Activated T-helper 1 cell treated with anti-CD3 and anti-CD28 coated beads, Interleukin-12 subunit alpha, Interleukin-12 subunit beta, Interleukin-2, Interleukin-4 antibody, amounts not matched to agents 30 ng/mL and 10 ng/mL and 1 ng/mL, durations not matched to agents 14 hours and 24 hours and 36 hours (primary cell): ENCODE data around the gene CELSR2. TPM values are rescaled to one million over a fixed set of nuclear protein-coding genes. Genes with fewer than 3 reads are reported as not detected.
A peak's percentile ranks its signal among the peaks of the same experiment; 100 is the strongest.

ENCODE experiments used
- DNase-seq: peaks from one replicate; pipeline ENCODE4 v3.0.0; 2021; ENCODE audit warnings: low spot score
- H3K27ac Mint-ChIP-seq: one replicate; pipeline ENCODE4 v1.8.0; 2021; ENCODE audit warnings: mild to moderate bottlenecking, mixed read lengths
- H3K27me3 Mint-ChIP-seq: one replicate; pipeline ENCODE4 v1.8.0; 2022; ENCODE audit warnings: mild to moderate bottlenecking, moderate library complexity, mixed read lengths; ENCODE audit not compliant: insufficient read depth
- H3K36me3 Mint-ChIP-seq: one replicate; pipeline ENCODE4 v1.8.0; 2021; ENCODE audit warnings: low read depth, mixed read lengths
- H3K4me1 Mint-ChIP-seq: one replicate; pipeline ENCODE4 v1.8.0; 2021; ENCODE audit warnings: low read depth, mixed read lengths
- H3K4me3 Mint-ChIP-seq: one replicate; pipeline ENCODE4 v1.8.0; 2021; ENCODE audit warnings: mild to moderate bottlenecking, moderate library complexity, mixed read lengths
- H3K9me3 Mint-ChIP-seq: one replicate; pipeline ENCODE4 v1.8.0; 2021; ENCODE audit warnings: mixed read lengths
- intact Hi-C: fragments of 100-400 bp; cut with micrococcal nuclease; formaldehyde crosslinking; loops from one replicate; pipeline ENCODE4 v1.15.1; 2024
- total RNA-seq: library from RNA; stranded (reverse); gene quantifications from 2 replicates; pipeline ENCODE4 v1.2.3, GENCODE V29; 2022

The CELSR2 gene
- total RNA-seq, 1 donor from 2014 or later: 4.1 TPM

- Mint-ChIP-seq H3K4me1 (no peaks in the 10 kb centered on the region), H3K9me3 (no peaks in the 10 kb centered on the region)
Measured at GRCh38 chr1:109257682-109258421, 8.5 kb downstream of the CELSR2 start.

GRCh38 chr1:109258481-109259466 is 9.4 kb downstream of the CELSR2 start:
- Mint-ChIP-seq H3K4me1 (no peaks in the 10 kb centered on the region), H3K36me3 (no peaks in the 10 kb centered on the region), H3K27me3 (no peaks in the 10 kb centered on the region), H3K4me3 (no peak overlapping the region), H3K9me3 (no peaks in the 10 kb centered on the region), H3K27ac (no peak overlapping the region)
- DNase-seq: no peak
- intact Hi-C loops: no loop called here

More at GRCh38 chr1:109257682-109258421, 8.5 kb downstream of the CELSR2 start:
- DNase-seq: no peak
- H3K36me3 Mint-ChIP-seq: no peaks in the 10 kb centered on the region
- H3K27me3 Mint-ChIP-seq: no peaks in the 10 kb centered on the region
- H3K27ac Mint-ChIP-seq: no peak overlapping the region
- intact Hi-C loops: no loop called here
- no peak overlapping the region for H3K4me3 Mint-ChIP-seq

- H3K27ac Mint-ChIP-seq: no peak overlapping the region
- H3K9me3 Mint-ChIP-seq: no peaks in the 10 kb centered on the region
- no peak for DNase-seq
- H3K4me3 Mint-ChIP-seq: no peak overlapping the region
- no peaks in the 10 kb centered on the region for H3K36me3 Mint-ChIP-seq
- H3K27me3 Mint-ChIP-seq: no peaks in the 10 kb centered on the region
- H3K4me1 Mint-ChIP-seq: no peaks in the 10 kb centered on the region
- intact Hi-C loops: no loop called here
Measured at GRCh38 chr1:109259674-109260557, 10.6 kb downstream of the CELSR2 start.

GRCh38 chr1:109261006-109261405 is 11.7 kb downstream of the CELSR2 start:
- intact Hi-C loops: no loop called here
- no peak overlapping the region for H3K27ac Mint-ChIP-seq
- H3K36me3 Mint-ChIP-seq: no peaks in the 10 kb centered on the region
- DNase-seq: no peak
- no peaks in the 10 kb centered on the region for H3K4me1 Mint-ChIP-seq
- no peaks in the 10 kb centered on the region for H3K9me3 Mint-ChIP-seq
- H3K4me3 Mint-ChIP-seq: no peak overlapping the region
- H3K27me3 Mint-ChIP-seq: no peaks in the 10 kb centered on the region

GRCh38 chr1:109261578-109261977 is 12.2 kb downstream of the CELSR2 start:
- Mint-ChIP-seq H3K36me3 (no peaks in the 10 kb centered on the region), H3K27me3 (no peaks in the 10 kb centered on the region), H3K4me3 (no peak overlapping the region), H3K9me3 (no peaks in the 10 kb centered on the region), H3K4me1 (no peaks in the 10 kb centered on the region), H3K27ac (no peak overlapping the region)
- intact Hi-C loops: no loop called here
- no peak for DNase-seq

GRCh38 chr1:109262231-109263055 is 13.1 kb downstream of the CELSR2 start:
- Mint-ChIP-seq H3K9me3 (no peaks in the 10 kb centered on the region), H3K27ac (no peak overlapping the region), H3K4me1 (no peaks in the 10 kb centered on the region), H3K27me3 (no peaks in the 10 kb centered on the region), H3K4me3 (no peak overlapping the region), H3K36me3 (no peaks in the 10 kb centered on the region)
- no peak for DNase-seq
- intact Hi-C loops: loop anchor here (1.0 to 2.0 kb wide), 4 partner anchors 20 to 270 kb away; partner anchors contain the start of gene PSRC1

GRCh38 chr1:109263234-109263596 is 13.9 kb downstream of the CELSR2 start:
- H3K9me3 Mint-ChIP-seq: no peaks in the 10 kb centered on the region
- no peaks in the 10 kb centered on the region for H3K4me1 Mint-ChIP-seq
- H3K27ac Mint-ChIP-seq: no peak overlapping the region
- H3K27me3 Mint-ChIP-seq: no peaks in the 10 kb centered on the region
- H3K36me3 Mint-ChIP-seq: no peaks in the 10 kb centered on the region
- intact Hi-C loops: loop anchor here (1.0 to 2.0 kb wide), 4 partner anchors 20 to 269 kb away; partner anchors contain the start of gene PSRC1
- no peak overlapping the region for H3K4me3 Mint-ChIP-seq
- DNase-seq: no peak

- intact Hi-C loops: loop anchor here (1.0 to 2.0 kb wide), 4 partner anchors 19 to 269 kb away; partner anchors contain the start of gene PSRC1
- peak; percentile 71 for DNase-seq
- Mint-ChIP-seq H3K36me3 (no peaks in the 10 kb centered on the region), H3K27ac (peak overlapping the region; percentile 49), H3K4me3 (no peak overlapping the region), H3K27me3 (no peaks in the 10 kb centered on the region), H3K4me1 (no peaks in the 10 kb centered on the region), H3K9me3 (no peaks in the 10 kb centered on the region)
Measured at GRCh38 chr1:109263597-109264378, 14.4 kb downstream of the CELSR2 start.

- no peaks in the 10 kb centered on the region for H3K27me3 Mint-ChIP-seq
- no peaks in the 10 kb centered on the region for H3K36me3 Mint-ChIP-seq
- no peaks in the 10 kb centered on the region for H3K4me1 Mint-ChIP-seq
- no peak for DNase-seq
- intact Hi-C loops: no loop called here
- no peaks in the 10 kb centered on the region for H3K9me3 Mint-ChIP-seq
- H3K4me3 Mint-ChIP-seq: no peak overlapping the region
- H3K27ac Mint-ChIP-seq: no peak overlapping the region
Measured at GRCh38 chr1:109264379-109264755, 15.0 kb downstream of the CELSR2 start.

GRCh38 chr1:109265016-109265415 is 15.7 kb downstream of the CELSR2 start:
- Mint-ChIP-seq H3K27me3 (no peaks in the 10 kb centered on the region), H3K4me3 (no peak overlapping the region), H3K9me3 (no peaks in the 10 kb centered on the region), H3K4me1 (no peaks in the 10 kb centered on the region), H3K36me3 (no peaks in the 10 kb centered on the region), H3K27ac (no peak overlapping the region)
- intact Hi-C loops: no loop called here
- no peak for DNase-seq

GRCh38 chr1:109265741-109266330 is 16.5 kb downstream of the CELSR2 start:
- no peaks in the 10 kb centered on the region for H3K27me3 Mint-ChIP-seq
- intact Hi-C loops: no loop called here
- no peaks in the 10 kb centered on the region for H3K9me3 Mint-ChIP-seq
- H3K4me3 Mint-ChIP-seq: no peak overlapping the region
- H3K36me3 Mint-ChIP-seq: no peaks in the 10 kb centered on the region
- H3K27ac Mint-ChIP-seq: no peak overlapping the region
- H3K4me1 Mint-ChIP-seq: no peaks in the 10 kb centered on the region
- DNase-seq: no peak
